Memory B cell (primary cell): ENCODE measurements around the gene ZSWIM6.
A peak's percentile ranks its signal among the peaks of the same experiment; 100 is the strongest.

Source experiments
- ATAC-seq: fragments of 150-1000 bp; cut with Tn5 transposase; 2 replicates; pipeline ENCODE4 v1.10.0; 2021; ENCODE audit warnings: low read depth, mild to moderate bottlenecking, moderate library complexity
- DNase-seq, 2 donors: peaks; one replicate each; pipeline ENCODE4 v3.0.0; 2022; ENCODE audit warnings: low spot score in 2 of 2
- H3K27ac Mint-ChIP-seq: one replicate; pipeline ENCODE4 v1.8.0; 2022; ENCODE audit warnings: mild to moderate bottlenecking, moderate library complexity, mixed read lengths
- H3K27me3 Mint-ChIP-seq: one replicate; pipeline ENCODE4 v1.8.0; 2022; ENCODE audit warnings: mixed read lengths
- H3K36me3 Mint-ChIP-seq: one replicate; pipeline ENCODE4 v1.8.0; 2022; ENCODE audit warnings: mild to moderate bottlenecking, mixed read lengths
- H3K4me1 Mint-ChIP-seq: one replicate; pipeline ENCODE4 v1.8.0; 2022; ENCODE audit warnings: mixed read lengths
- H3K4me3 Mint-ChIP-seq: one replicate; pipeline ENCODE4 v1.8.0; 2022; ENCODE audit warnings: mild to moderate bottlenecking, moderate library complexity, mixed read lengths
- H3K9me3 Mint-ChIP-seq: one replicate; pipeline ENCODE4 v1.8.0; 2022; ENCODE audit warnings: mixed read lengths

ZSWIM6 gene

GRCh38 chr5:61299261-61299681, 32.8 kb upstream of the ZSWIM6 start:
- no peak for ATAC-seq
- no peak overlapping the region for H3K4me3 Mint-ChIP-seq

GRCh38 chr5:61301341-61302199, 30.5 kb upstream of the ZSWIM6 start:
- DNase-seq (no peak), ATAC-seq (no peak)
- Mint-ChIP-seq H3K9me3 (no peaks in the 10 kb centered on the region), H3K4me1 (peaks cover 4% of the 10 kb centered on the region), H3K36me3 (no peaks in the 10 kb centered on the region), H3K27me3 (peaks cover 8% of the 10 kb centered on the region), H3K4me3 (no peak overlapping the region), H3K27ac (no peak overlapping the region)

More at GRCh38 chr5:61299261-61299681, 32.8 kb upstream of the ZSWIM6 start:
- H3K27ac Mint-ChIP-seq: no peak overlapping the region
- no peaks in the 10 kb centered on the region for H3K36me3 Mint-ChIP-seq
- DNase-seq: no peak
- H3K4me1 Mint-ChIP-seq: peaks cover 4% of the 10 kb centered on the region
- peaks cover 4% of the 10 kb centered on the region for H3K27me3 Mint-ChIP-seq
- no peaks in the 10 kb centered on the region for H3K9me3 Mint-ChIP-seq

DNA sequence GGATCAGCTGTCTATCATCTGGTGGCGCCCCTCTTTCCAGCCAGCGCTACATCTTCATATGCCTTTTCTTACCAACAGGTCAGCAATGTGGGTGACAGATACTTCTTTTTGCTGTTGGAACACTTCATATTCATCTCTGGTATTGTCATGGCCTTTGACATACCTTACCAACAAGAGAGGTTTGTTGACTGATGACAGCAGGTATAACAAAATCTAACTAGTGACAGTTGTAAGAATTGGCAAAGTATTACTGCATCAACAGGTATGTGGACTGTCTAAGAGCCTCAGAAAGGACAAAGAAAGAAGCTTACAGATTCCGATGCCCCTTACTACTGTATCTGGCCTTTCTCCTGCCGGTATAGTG, 29.9 kb upstream of the ZSWIM6 start:
- DNase-seq: no peak
- no peaks in the 10 kb centered on the region for H3K9me3 Mint-ChIP-seq
- no peak overlapping the region for H3K27ac Mint-ChIP-seq
- ATAC-seq: no peak
- peaks cover 6% of the 10 kb centered on the region for H3K4me1 Mint-ChIP-seq
- H3K27me3 Mint-ChIP-seq: peaks cover 10% of the 10 kb centered on the region
- H3K36me3 Mint-ChIP-seq: no peaks in the 10 kb centered on the region
- no peak overlapping the region for H3K4me3 Mint-ChIP-seq

GRCh38 chr5:61303346-61303745, 28.7 kb upstream of the ZSWIM6 start:
- ATAC-seq (no peak), DNase-seq (no peak)
- peaks cover 2% of the 10 kb centered on the region for H3K4me1 Mint-ChIP-seq
- no peaks in the 10 kb centered on the region for H3K9me3 Mint-ChIP-seq
- H3K4me3 Mint-ChIP-seq: no peak overlapping the region
- peaks cover 13% of the 10 kb centered on the region for H3K27me3 Mint-ChIP-seq
- no peak overlapping the region for H3K27ac Mint-ChIP-seq
- peaks cover 1% of the 10 kb centered on the region for H3K36me3 Mint-ChIP-seq

DNA sequence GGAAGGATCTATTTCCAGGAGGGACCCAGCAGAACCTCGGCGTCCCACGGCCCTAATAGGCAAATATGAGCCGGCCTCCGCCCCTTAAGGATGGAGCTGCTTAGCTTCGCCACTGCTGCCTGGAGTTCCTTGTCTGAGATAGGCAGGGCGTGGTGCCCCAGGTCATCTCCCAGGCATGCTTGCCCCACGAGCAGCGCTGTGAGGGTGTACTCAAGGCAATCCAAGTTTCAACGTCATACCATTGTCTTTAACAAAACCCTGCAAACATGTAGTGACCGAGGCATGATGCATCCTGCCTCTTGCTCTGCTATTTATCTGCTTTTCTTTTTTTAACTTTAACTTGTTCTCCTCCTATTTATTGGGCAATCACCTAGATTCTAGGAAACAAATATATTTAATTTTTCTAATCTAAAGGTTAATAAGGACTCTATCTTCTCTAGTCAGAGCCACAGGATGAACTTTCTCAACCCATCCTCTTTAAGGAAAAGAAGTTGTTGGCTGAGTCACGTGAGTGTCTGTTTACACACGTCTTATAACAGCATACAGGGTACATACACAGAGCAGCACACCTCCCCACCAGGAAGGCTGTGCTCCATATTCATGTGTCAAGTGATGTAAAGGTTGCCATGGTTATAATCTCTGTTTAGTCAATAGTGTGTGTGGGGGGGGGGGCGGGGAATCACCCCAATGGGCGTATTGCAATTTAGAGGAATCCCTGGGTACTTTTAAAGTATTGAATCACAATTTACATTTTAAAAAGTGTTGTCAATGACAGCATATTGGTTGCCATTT, 27.3 kb upstream of the ZSWIM6 start:
- no peak overlapping the region for H3K4me3 Mint-ChIP-seq
- ATAC-seq: peak; percentile 69
- peaks cover 1% of the 10 kb centered on the region for H3K36me3 Mint-ChIP-seq
- peaks cover 18% of the 10 kb centered on the region for H3K27me3 Mint-ChIP-seq
- peaks cover 2% of the 10 kb centered on the region for H3K4me1 Mint-ChIP-seq
- peak overlapping the region; percentile 80 for H3K27ac Mint-ChIP-seq
- no peaks in the 10 kb centered on the region for H3K9me3 Mint-ChIP-seq
- no peak for DNase-seq

GRCh38 chr5:61306531-61307131, 25.4 kb upstream of the ZSWIM6 start:
- DNase-seq (no peak), ATAC-seq (no peak)
- H3K36me3 Mint-ChIP-seq: peaks cover 1% of the 10 kb centered on the region
- H3K4me1 Mint-ChIP-seq: peaks cover 2% of the 10 kb centered on the region
- H3K27me3 Mint-ChIP-seq: peaks cover 20% of the 10 kb centered on the region
- H3K9me3 Mint-ChIP-seq: no peaks in the 10 kb centered on the region
- no peak overlapping the region for H3K4me3 Mint-ChIP-seq
- no peak overlapping the region for H3K27ac Mint-ChIP-seq

- Mint-ChIP-seq H3K36me3 (peaks cover 1% of the 10 kb centered on the region), H3K4me3 (no peak overlapping the region)
Measured at GRCh38 chr5:61307191-61307590, 24.9 kb upstream of the ZSWIM6 start.

GRCh38 chr5:61307611-61308010, 24.4 kb upstream of the ZSWIM6 start:
- H3K4me3 Mint-ChIP-seq: no peak overlapping the region
- H3K27me3 Mint-ChIP-seq: peaks cover 20% of the 10 kb centered on the region

More at GRCh38 chr5:61307191-61307590, 24.9 kb upstream of the ZSWIM6 start:
- Mint-ChIP-seq H3K27me3 (peaks cover 20% of the 10 kb centered on the region), H3K9me3 (no peaks in the 10 kb centered on the region), H3K27ac (no peak overlapping the region), H3K4me1 (peaks cover 2% of the 10 kb centered on the region)
- no peak for DNase-seq
- ATAC-seq: no peak

GRCh38 chr5:61308712-61309111, 23.3 kb upstream of the ZSWIM6 start:
- Mint-ChIP-seq H3K27me3 (peaks cover 22% of the 10 kb centered on the region), H3K4me3 (no peak overlapping the region), H3K36me3 (peaks cover 1% of the 10 kb centered on the region), H3K9me3 (no peaks in the 10 kb centered on the region), H3K27ac (no peak overlapping the region), H3K4me1 (peaks cover 2% of the 10 kb centered on the region)
- no peak for ATAC-seq
- no peak for DNase-seq

More at GRCh38 chr5:61307611-61308010, 24.4 kb upstream of the ZSWIM6 start:
- no peak overlapping the region for H3K27ac Mint-ChIP-seq
- DNase-seq: no peak
- peaks cover 1% of the 10 kb centered on the region for H3K36me3 Mint-ChIP-seq
- peaks cover 2% of the 10 kb centered on the region for H3K4me1 Mint-ChIP-seq
- no peaks in the 10 kb centered on the region for H3K9me3 Mint-ChIP-seq
- no peak for ATAC-seq

DNA sequence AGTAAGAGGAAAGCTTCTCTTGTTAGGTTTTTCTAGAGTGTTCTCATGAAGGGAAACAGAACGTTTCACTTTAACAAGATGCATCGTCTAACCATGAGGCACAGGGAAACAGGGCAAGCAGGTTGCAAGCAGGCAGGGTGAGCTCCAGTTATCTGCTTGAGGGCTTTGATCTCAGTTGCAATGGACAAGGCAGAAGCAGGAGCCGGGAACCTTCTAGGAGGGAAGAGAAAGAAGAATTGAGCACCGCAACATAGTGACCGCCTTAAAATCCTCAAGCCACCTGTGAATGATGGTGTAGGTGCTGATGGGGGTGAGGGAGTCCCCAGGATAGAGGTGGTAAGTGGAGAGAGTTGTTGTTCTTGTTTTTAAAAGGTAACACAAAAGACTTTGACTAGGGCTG, 22.9 kb upstream of the ZSWIM6 start:
- Mint-ChIP-seq H3K4me3 (no peak overlapping the region), H3K4me1 (peaks cover 2% of the 10 kb centered on the region), H3K27me3 (peaks cover 22% of the 10 kb centered on the region), H3K27ac (no peak overlapping the region), H3K36me3 (peaks cover 1% of the 10 kb centered on the region), H3K9me3 (no peaks in the 10 kb centered on the region)
- no peak for ATAC-seq
- no peak for DNase-seq

- DNase-seq: no peak
- Mint-ChIP-seq H3K4me1 (peaks cover 2% of the 10 kb centered on the region), H3K9me3 (no peaks in the 10 kb centered on the region), H3K27me3 (peaks cover 19% of the 10 kb centered on the region), H3K36me3 (peaks cover 1% of the 10 kb centered on the region), H3K27ac (no peak overlapping the region), H3K4me3 (no peak overlapping the region)
- ATAC-seq: no peak
Measured at GRCh38 chr5:61311056-61311610, 20.9 kb upstream of the ZSWIM6 start.

- Mint-ChIP-seq H3K27me3 (peaks cover 15% of the 10 kb centered on the region), H3K4me1 (peaks cover under 1% of the 10 kb centered on the region), H3K4me3 (no peak overlapping the region), H3K27ac (no peak overlapping the region), H3K9me3 (no peaks in the 10 kb centered on the region), H3K36me3 (peaks cover 1% of the 10 kb centered on the region)
- ATAC-seq (no peak), DNase-seq (no peak)
Measured at GRCh38 chr5:61311836-61312808, 19.9 kb upstream of the ZSWIM6 start.
